Hepatic stellate cell (primary cell): Measurements from ENCODE around the gene PDXDC1.
"Not testable (repeated sequence)": the region's sequence is repeated elsewhere in the genome, so short reads cannot be mapped to it uniquely, and the experiment has no call there.

Source experiments
- DNase-seq: peaks from one replicate; pipeline ENCODE4 v3.0.0; 2011; ENCODE audit warnings: low spot score

The PDXDC1 gene

DNA sequence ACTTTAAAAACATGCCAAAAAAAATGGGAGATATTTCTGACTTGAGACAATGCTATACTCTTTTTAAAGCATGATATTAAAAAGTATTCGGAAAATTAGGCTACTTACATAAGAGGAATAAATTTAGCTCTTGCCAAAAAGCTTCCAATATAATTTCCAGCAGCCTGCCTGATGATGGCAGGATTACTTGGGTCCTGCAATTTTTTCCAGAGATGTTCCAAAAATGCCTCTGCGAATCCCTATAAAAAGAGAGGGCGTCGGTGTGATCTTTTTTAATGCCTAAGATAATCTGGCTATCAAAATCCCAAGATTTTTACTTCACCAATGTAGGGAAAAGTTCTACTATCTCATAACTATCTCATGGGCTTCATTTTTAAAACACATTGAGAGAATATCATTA is 96.2 kb downstream of the PDXDC1 start:
- DNase-seq = not testable (repeated sequence)

DNA sequence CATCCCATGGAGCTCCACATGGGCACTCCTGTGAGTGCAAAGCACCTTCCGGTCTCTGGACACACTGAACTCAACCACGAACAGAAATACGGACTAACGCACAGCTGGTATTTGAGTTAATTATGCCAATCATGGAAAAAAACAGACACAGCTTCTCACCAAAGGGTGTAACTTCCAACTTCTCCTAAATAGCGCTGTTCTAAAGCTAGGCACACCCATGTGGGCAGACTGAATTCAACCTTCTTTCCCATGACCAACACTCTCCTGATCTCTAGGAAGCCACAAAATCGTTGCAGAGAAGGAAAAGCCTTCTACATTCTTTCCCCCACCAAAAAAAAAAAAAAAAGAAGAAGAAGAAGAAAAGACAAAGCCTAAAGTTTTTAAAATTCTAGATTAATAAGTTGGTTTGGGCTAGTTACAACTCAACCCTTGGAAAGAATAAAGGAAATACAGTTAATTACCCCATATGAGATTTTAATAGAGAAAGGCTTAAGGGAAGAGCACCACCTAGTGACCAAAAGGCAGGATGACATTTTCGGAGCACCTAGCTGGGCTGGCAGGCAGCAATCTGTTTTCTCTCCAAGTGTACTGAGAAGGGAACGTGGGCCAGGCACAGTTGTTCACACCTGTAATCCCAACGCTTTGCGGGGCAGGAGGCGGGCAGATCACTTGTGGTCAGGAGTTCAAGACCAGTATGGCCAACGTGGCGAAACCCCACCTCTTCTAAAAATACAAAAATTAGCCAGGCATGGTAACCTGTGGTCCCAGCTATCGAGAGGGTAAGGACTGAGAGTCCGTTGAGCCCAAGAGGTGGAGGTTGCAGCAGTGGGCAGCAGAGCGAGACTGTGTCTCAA is 97.3 kb downstream of the PDXDC1 start:
- DNase-seq = not testable (repeated sequence)

DNA sequence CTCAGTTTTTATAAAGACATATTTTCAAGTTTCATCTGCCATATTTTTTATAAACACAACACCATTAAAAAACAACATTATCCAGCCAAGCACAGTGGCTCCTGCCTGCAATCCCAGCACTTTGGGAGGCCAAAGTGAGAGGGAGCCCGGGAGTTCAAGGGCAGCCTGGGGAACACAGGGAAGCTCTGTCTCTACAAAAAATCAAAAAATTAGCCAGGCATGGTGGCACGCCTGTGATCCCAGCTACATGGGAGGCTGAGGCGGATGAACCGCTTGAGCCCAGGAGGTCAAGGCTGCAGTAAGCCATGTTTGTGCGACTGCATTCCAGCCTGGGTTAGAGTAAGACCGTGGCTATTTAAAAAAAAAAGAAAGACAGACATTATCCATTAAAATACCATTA is 98.3 kb downstream of the PDXDC1 start:
- no peak for DNase-seq

DNA sequence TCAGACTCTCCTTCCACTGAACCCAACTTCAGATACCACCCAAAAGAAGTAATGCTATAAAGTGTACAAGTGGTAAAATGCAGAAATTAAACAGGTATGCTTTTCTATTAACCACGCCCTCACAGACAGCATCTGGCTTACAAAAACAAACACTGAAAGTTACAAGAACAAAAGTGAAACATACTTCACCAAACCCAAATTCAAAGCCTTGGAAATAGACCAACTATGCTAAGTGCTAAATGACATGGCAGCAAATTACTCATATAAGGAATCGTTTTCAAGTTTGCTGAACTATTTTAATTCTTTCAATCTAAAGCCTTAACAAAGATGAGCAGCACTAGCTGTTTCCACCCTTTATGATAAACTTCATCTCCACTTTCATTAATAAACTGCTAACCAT is 101.3 kb downstream of the PDXDC1 start:
- DNase-seq = not testable (repeated sequence)

DNA sequence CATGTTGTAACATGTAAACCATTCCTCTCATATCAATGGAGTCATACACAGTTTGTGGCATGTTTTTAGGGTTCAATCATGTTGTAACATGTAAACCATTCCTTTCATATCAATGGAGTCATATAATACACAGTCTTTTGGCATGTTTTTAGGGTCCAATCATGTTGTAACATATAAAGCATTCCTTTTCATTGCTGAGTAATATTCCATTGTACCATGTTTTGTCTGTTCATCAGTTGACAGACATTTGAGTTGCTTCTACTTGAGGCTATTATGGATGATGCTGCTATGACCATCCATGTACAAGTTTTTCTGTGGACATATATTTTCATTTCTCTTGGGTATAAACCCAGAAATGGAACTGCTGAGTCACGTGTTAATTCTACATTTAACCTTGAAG is 106.1 kb downstream of the PDXDC1 start:
- DNase-seq = not testable (repeated sequence)

DNA sequence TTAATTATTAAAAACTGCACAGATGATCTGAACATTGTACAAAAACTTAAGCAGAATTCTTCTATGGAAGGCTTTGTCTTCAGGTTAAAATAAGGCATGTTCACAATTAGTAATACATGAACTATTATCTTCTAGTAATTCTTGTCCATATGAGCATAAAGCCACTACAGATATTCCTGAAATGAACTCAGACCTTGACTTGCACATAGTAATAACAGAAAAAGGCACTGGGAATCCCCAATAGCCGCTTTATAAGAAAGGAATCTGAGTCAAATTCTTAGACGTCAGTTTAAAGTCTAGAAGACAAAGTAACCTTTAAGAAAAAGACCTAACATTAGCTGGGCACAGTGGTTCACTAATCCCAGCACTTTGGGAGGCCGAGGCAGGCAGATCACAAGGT is 108.0 kb downstream of the PDXDC1 start:
- DNase-seq = not testable (repeated sequence)

DNA sequence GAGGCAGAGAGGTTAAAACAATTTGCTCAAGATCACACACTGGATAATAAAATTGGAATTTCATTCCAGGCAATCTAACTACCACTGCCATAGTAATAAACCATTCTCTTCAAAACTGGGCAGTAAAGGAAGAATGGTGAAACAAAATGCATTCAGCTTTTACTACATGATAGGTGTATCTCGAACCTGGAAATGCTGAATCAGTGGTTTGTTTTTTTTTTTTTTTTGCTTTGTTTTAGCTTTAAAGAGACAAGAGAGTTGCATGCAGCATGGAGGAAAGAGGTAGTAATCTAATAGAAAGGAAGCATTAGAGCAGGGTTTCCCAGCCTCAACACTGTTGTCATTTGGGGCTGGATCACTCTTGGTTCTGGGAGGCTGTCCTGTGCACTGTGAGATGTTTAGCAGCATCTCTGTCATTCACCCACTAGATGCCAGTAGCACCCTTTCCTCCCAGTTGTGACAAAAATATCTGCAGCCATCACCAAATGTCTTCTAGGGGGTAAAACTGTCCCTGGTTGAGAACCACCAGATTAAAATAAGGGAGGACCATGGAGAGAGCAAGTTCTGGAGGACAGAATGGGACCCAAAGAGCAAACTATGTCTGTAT is 115.9 kb downstream of the PDXDC1 start:
- DNase-seq = not testable (repeated sequence)

DNA sequence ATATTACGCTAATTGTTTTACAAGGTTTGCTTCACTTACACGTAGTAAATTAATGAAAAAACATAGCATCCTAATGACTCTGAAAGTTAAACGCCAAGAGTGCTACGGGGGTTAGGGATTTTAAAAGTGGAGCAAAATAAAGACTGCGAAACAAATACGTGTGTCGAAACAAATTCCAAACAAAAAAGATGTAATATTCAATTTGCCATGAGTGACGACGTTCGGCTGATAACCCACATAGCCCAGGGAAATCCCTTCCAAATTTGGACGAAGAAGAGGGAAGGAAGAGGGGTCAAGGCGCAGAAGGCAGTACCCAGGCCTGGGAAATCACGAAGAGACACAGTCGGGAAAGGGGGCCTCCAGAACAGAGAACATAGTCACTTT is 118.7 kb downstream of the PDXDC1 start:
- not testable (repeated sequence) for DNase-seq

DNA sequence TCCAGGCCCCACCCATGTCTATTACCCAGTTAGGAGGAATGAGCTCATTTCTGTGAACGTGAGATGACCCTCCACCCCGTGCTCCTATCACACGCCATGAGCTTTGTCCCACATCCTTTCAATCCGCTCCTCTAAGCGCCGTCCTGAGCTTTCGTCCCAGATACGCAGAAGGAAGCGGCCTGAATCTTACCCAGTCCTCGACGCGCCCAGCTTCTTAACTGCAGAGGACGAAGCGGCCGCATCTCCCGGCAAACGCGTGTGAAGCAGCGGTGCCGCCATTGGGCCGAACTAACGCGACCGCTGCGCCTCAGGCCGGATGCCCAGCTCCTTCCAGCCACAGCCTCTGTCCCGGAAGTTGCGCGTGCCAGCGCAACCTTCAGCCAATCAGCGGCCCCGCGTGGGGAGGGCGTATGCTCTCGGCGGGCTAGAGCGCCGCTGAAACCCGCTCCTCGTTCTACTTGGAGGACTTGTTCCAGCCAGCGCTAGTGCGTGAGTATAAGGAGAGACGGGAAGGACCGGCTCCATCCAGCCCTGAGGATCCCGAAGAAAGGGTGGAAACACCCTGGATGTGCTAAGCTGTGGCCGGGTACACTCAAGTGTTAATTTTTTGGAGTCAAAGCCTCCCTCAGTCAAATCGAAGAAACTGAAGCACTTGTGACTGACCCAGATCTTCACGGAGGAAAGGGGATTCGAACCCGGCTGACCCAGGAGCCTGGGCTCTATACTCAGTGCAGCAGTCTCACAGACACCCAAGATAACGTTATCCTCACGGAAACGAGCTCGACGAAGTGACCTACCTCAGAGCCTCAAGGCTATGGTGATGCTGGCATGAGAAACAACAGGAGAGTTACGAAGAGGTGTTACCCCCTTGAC is 119.4 kb downstream of the PDXDC1 start, which contains the start of gene RRN3:
Gene RRN3, minus strand, starts transcription at position 318 of the 873 bp plus-strand sequence. Its CDS starts 39 bp downstream, at position 279.
- peak; percentile 85 for DNase-seq

DNA sequence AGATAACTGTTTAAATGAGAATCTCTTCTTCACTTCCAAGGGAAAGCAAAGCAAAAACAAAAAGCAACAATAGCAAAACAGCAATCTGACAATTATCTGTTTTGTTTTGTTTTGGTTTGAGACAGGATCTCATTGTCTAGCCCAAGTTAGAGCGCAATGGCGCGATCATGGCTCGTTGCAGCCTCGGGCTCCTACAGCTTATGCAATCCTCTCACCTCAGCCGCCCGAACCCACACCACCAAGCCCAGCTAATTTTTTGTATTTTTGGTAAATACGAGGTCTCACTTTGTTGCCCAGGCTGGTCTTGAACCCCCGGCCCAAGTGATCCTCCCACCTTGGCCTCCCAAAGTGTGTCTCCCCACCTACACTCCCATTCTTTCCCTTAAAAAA is 121.8 kb downstream of the PDXDC1 start:
- DNase-seq = not testable (repeated sequence)

DNA sequence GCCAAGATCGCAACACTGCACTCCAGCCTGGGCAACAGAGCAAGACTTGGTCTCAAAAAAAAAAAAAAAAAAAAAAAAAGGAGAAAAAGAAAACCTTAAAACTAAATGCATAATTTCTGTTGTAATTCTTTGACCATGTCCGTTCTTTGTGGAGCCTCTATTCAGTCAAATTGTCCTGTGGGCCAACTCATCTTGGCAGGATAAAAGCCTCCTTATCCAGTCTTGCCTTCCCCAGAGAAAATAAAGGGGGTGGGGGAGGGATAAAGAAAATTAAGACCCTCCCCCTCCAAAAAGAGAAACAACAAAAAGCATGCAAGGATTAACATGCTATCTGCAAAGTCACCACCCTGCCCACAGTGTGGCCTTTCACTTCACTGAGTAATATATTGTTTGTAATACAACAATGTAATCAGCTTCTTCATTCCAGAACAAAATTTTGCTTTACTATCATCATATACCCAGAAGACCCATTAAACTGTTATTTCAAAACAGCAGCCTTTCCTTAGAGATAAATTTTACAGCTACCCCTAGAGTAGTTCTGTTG is 124.6 kb downstream of the PDXDC1 start:
- DNase-seq = not testable (repeated sequence)

DNA sequence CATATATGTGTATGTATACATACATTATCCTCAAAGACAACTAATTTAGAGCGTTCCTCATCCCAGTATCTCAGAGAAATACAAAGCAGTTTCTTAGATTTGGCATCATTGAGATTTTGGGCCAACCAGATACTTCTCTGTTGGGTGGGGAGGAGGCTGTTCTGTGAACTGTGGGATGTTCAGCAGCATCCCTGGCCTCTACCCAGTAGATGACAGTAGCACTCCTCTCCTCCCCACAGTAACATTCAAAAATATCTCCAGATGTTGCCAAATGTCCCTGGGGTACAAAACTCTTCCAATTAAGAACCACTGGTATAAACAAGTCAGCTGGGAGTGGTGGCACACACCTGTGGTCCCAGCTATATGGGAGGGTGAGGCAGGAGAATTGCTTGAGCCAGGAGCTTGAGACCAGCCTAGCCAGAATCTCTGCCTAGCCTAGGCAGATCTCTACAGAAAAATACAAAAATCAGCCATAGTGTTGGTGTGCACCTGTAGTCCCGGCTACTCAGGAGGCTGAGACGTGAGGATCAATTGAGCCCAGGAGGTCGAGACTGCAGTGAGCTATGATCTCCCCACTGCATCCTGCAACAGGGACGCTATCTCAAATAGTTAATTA is 125.7 kb downstream of the PDXDC1 start:
- not testable (repeated sequence) for DNase-seq

DNA sequence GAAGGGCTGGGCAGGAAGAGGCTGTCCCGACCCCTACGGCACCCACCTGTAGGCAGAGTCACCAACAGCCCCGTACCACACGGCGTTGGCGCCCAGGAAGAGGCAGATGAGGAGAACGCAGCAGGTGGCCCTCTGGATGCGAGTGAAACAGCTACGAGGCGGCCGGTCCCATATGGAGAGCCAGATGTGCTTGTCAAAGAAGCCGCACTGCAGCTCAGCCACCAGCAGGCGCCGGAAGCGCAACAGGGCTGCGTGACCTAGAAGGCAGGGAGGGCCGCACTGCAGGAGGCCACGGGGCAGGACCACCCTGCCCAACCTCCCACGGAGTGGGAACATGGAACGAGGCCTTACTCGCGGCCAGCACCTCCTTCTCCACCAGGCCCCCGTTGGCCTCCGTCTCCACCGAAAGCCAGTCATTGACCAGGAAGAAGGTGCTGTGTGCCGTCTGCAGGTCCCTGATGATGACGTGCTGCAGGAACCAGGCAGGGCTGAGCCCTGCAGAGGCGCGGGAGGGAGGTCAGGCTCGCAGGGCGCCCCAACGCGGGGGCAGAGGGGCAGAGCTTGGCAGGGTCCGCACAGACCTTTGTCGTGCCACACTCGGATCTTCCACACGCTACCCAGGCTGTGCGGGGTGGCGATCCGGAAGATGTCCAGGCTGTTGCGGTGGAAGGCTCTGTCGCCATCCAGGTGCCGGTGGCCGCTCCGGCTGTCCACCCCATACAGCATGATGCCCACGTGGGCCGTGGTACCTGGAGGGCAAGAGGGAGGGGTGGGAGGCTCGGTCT is 153.0 kb downstream of the PDXDC1 start:
- DNase-seq = not testable (repeated sequence)

DNA sequence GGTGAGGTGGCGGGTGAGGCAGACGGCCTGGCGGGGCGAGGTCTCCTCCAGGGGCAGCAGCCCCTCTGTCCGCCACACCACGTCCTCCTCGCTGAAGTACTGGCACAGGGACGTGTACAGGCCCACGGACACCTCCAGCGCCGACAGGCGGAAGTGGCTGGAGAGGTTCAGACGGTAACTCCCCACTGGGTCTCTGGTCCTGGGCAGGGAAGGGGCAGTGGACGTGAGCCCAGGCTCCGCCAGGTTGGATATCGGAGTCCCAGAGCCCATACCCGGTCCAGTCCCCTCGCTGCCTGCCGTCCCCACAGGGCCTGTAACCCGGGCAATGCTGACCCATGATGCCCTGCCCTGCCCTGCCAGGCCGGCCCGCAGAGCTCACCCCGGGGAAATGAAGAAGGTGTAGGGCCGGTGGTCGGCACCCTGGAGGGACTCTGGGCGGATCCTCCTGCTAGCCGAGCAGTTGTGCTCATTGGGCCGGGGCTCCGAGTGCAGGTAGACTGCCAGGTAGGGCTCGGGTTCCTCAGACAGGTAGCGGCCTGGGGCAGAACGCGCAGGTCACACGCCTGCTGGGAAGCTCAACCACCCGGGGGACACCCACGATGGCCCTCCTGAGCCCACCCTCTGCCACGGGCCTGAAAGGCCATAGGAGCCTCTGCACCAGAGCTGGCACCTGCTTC is 155.6 kb downstream of the PDXDC1 start:
- not testable (repeated sequence) for DNase-seq

DNA sequence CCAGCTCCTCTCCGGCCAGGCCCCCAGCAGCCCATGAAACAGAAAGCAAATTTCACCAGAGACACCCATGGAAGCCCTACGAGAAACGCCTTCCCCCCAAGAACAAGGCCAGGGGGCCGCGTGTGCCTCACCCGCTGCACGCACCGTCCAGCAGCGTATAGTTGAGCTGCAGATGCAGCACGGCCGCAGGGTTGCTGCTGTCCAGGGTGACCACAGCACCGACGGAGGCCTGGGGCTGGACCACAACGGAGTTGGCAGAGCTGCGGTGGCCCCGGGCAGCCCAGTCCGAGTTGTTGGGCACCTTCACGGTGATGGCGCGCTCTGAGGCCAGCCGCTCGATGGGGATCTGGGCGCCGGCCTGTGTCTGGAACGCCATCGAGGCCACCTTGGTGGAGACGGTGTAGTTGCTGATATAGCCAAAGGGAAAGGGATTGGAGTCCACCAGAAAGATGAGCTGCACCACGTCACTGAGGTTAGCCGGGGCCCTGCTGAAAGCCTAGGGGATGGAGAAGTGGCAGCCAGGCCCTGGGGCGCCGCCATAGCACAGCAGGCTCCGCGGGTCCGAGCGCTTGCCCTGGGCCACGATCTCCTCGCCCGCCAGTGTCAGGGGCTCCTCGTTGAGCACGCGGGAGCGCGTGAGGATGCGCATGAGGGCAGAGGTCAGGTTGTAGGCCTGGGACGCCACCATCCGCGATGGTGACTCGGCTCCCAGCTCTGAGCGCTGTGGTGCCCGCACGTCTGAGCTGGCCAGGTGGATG is 156.3 kb downstream of the PDXDC1 start:
- DNase-seq = not testable (repeated sequence)

DNA sequence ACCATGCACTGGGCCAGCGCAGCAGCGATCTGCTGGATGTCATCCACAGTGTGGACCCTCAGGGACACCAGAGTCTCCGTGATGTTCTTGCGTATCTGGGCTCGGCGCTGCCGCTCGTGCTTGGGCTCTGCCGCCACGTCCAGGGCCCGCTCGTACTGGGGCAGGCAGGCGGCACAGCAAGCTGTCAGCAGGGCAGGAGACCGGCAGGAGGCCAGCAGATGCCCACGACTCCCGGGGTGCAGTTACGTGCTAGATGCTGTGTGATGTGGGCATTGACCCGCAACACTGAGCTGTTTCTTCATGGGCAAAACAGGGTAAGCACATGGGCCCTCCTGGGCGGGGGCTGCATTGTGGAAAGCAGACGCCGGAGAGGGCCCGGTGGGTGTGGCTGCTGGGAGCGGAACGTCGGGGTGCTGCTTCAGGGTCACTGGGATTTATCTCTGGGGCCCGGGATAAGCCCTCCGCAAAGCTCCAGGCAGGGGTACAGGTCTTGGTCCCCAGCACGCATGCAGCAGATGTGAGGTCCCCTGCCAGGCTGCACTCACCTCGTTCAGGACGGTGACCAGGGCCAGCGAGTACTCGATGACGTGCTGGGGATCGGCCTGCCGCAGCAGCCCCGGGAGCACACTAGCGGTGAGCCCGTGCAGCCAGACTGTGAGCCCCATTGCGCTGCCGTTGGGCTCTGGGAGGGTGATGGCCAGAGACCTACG is 158.0 kb downstream of the PDXDC1 start:
- DNase-seq = not testable (repeated sequence)

DNA sequence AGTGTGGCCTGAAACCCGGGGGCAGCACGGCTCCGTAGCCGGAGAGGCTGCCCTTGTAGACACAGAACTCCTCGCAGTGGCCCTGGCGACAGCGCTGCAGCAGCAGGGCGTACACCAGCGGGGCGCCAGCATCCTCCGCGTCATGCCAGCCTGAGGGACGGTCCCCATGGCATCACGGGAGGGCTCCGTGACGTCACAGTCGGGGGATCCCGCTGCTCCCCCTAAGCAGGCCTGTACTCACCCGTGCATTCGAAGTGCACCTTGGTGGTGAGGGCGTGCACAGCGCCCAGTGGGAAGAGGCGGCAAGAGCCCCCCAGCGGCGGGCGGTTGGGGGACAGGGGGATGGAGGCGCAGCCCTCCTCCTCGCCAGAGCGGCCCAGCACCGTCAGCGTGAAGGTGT is 158.7 kb downstream of the PDXDC1 start:
- DNase-seq = not testable (repeated sequence)

DNA sequence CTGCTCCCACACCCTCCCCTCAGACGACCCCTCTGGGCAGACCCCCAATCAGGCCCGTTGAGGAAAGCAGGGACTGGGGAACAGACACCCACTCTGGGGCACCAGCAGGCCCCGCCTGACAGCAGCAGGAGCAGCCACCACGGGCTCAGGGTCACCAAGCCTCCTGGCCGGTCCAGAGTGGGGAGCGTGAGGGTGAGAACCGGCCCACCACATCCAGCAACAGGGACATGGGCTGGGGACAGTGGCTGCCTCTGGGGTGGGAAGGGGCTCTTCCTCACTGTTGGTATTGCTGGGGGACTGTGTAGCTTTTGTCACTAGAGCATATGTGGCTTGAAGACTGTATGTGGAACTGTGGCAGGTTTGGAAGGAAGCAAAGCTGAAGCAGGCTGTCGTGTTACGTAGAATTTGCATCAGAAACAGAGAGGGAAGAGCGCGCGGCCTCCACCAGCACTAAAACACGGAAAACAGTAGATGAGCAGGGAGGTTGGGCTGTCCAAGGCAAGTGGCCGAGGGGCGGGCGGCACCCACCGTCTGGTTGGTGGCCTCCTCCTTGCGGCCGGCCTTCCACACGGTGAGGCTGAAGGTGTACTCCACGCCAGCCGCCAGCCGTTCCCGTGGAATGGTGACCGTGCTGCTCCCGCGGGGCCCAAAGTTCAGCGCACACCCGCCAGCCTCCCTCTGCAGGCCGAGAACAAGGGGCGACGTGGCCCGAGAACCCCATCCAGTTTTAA is 160.1 kb downstream of the PDXDC1 start:
- not testable (repeated sequence) for DNase-seq
